Body of pancreas (tissue), 4 donors: ENCODE data around the gene UEVLD.

Experiments
- POLR2A ChIP-seq, 3 donors: fragments of 450-650 bp; IDR thresholded peaks; one replicate each; pipeline ENCODE4 v1.6.1; 2016; ENCODE audit warnings: antibody characterized with exemption in 3 of 3, mild to moderate bottlenecking in 2 of 3
- TF ChIP-seq, protein P1 (sequence below), 7 experiments: fragments of 450-650 bp in 4 of 7; fragments of 200-600 bp in 3 of 7; sonication (generic) in 3 of 7; IDR thresholded peaks; one replicate each; pipeline ENCODE4 v1.5.1; 2016 to 2019; ENCODE audit warnings: antibody characterized with exemption in 7 of 7

DNA sequence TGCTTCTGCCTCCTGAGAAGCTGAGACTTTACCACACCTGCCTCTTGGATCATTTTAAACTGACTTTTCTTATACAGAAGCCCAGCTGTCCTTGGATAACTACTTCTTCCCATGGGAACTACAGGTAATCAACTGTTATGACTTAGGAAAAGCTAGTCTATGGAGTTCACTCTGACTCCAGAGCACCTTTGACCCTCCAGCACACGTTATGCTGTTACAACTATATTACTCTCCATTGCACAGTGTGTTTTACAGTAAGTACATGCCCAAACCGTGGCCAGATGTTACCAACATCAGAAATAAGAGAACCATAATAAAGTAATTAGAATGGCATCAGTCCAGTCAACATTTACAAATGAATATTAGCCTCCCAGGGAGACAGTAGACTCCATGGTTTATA lies 40.5 kb downstream of the UEVLD start:
- TF ChIP-seq, protein P1, sequence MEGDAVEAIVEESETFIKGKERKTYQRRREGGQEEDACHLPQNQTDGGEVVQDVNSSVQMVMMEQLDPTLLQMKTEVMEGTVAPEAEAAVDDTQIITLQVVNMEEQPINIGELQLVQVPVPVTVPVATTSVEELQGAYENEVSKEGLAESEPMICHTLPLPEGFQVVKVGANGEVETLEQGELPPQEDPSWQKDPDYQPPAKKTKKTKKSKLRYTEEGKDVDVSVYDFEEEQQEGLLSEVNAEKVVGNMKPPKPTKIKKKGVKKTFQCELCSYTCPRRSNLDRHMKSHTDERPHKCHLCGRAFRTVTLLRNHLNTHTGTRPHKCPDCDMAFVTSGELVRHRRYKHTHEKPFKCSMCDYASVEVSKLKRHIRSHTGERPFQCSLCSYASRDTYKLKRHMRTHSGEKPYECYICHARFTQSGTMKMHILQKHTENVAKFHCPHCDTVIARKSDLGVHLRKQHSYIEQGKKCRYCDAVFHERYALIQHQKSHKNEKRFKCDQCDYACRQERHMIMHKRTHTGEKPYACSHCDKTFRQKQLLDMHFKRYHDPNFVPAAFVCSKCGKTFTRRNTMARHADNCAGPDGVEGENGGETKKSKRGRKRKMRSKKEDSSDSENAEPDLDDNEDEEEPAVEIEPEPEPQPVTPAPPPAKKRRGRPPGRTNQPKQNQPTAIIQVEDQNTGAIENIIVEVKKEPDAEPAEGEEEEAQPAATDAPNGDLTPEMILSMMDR (IDR thresholded peaks at IDR 0.05): no peak
- no peak for TF ChIP-seq POLR2A (IDR thresholded peaks at IDR 0.05)
